ENCODE measurements around the gene BORCS5. TPM values are rescaled to one million over a fixed set of nuclear protein-coding genes. Genes with fewer than 3 reads are reported as not detected.

Gene BORCS5
- total RNA-seq, 1 donor = 6.9 TPM

DNA sequence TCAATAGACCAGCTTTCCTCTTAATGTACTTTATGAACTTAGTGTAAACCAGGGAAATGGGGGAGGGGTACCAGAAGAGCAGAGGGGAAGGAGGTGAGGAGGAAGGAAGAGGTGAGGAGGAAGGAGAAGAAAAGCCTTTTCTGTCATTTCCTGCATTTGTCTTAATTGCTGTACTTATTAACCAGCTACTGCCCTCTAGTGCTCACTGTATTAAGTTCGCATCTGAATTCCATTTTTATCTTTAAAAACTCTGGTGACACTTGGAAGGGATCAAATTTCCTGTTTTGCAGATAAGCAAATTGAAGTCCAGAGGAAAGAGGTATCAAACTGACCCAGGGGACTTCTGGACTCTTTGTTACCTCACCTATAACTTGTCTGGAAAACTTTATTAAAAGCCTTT is 29.1 kb upstream of the BORCS5 start:
- no peak overlapping the region for H3K4me3 ChIP-seq (ENCODE audit: low read depth, low read length)
- DNase-seq (ENCODE audit: low read depth) = peak; percentile 75
- TF ChIP-seq, protein P1, sequence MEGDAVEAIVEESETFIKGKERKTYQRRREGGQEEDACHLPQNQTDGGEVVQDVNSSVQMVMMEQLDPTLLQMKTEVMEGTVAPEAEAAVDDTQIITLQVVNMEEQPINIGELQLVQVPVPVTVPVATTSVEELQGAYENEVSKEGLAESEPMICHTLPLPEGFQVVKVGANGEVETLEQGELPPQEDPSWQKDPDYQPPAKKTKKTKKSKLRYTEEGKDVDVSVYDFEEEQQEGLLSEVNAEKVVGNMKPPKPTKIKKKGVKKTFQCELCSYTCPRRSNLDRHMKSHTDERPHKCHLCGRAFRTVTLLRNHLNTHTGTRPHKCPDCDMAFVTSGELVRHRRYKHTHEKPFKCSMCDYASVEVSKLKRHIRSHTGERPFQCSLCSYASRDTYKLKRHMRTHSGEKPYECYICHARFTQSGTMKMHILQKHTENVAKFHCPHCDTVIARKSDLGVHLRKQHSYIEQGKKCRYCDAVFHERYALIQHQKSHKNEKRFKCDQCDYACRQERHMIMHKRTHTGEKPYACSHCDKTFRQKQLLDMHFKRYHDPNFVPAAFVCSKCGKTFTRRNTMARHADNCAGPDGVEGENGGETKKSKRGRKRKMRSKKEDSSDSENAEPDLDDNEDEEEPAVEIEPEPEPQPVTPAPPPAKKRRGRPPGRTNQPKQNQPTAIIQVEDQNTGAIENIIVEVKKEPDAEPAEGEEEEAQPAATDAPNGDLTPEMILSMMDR (IDR thresholded peaks at IDR 0.05; ENCODE audit: insufficient read depth, low read depth, low read length) = peak; percentile 73

DNA sequence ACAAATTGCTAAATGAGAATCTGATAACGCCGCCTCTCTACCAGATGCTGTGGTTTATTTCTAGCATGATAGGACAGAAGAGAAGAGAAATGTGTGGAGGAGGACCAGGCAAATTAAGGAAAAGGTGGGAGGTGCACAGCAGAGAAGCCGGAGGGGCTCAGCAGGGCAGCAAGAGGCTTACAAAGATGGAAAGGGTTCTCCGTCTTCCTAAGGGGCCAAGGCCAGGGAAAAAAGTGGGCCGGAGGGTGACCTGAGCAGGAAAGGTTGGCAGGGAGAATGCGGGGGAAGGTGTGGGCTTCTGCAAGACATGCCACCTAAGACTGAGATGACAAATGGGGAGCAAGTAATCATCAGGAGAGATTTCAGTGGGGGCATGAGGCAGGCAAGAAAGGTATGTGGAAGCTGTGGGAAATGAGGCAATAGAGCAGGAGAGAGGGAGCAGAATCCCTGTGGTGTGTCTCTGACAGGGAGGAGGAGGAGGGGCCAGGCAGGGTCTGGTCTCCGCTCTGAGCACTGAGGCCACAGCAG is 25.6 kb upstream of the BORCS5 start:
- H3K4me3 ChIP-seq (ENCODE audit: low read depth, low read length) = no peak overlapping the region
- TF ChIP-seq, protein P1 (IDR thresholded peaks at IDR 0.05; ENCODE audit: insufficient read depth, low read depth, low read length) = no peak
- peak; percentile 59 for DNase-seq (ENCODE audit: low read depth)

DNA sequence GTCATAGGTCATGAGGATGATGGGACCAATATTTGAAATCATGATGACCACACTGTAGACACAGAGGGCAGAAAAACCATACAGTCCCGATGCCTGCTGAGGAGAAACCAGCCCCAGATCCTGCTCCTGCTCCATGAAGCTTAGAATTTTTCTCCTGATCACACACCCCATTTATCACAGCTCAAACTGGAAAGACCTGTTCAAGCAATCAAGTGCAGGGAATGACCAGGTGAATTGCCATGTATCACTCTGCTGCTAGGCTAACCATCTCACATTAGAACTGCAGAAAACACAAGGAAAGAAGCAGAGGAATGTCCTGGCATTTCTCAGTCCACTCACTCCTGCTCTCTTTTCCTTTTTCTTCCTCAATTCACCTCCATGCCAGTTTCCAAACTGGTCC is 25.0 kb upstream of the BORCS5 start:
- DNase-seq (ENCODE audit: low read depth) = no peak
- TF ChIP-seq, protein P1 (IDR thresholded peaks at IDR 0.05; ENCODE audit: insufficient read depth, low read depth, low read length) = no peak

DNA sequence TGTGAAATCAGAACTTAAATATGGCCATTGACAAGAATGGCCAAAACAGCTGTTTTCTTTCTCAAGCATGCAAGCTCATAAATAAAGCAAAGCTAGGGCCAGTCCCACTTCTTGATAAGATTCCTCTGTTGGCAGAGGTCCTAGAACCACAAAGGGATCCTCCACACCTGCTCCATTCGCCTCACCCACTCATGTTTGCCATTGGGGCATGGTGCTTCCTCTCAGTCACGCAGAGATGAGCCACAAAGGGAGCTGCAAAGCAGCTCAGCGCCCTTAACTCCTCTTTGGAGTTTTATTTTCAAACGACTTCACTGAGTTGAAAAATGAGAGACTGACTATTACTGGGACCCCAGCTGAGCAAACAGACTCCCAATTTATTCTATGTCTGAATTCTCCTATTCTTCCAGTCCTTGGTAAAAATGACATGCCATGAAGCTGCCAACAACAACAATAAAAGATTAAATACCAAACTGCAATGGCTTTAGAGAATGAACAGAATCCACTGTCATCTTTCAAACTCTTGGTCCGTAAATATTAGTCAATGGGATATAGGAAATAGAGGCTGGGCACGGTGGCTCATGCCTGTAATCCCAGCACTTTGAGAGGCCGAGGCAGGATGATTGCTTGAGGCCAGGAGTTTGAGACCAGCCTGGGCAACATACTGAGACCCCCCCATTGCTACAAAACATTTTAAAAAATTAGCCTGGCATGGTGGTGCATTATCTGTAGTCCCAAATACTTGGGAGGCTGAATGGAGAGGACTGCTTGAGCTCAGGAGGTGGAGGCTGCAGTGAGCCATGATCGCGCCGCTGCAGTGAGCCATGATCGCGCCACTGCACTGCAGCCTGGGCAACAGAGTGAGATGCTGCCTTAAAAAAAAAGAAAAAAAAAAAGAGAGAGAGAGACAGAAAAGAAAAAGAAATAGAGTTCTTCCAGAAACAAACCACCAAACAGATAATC is 23.2 kb upstream of the BORCS5 start:
- DNase-seq (ENCODE audit: low read depth) = peak; percentile 92
- TF ChIP-seq, protein P1 (IDR thresholded peaks at IDR 0.05; ENCODE audit: insufficient read depth, low read depth, low read length) = no peak
- H3K4me3 ChIP-seq (ENCODE audit: low read depth, low read length) = no peak overlapping the region

More for the DNA sequence above, 25.0 kb upstream of the BORCS5 start:
- H3K4me3 ChIP-seq (ENCODE audit: low read depth, low read length) = no peak overlapping the region

DNA sequence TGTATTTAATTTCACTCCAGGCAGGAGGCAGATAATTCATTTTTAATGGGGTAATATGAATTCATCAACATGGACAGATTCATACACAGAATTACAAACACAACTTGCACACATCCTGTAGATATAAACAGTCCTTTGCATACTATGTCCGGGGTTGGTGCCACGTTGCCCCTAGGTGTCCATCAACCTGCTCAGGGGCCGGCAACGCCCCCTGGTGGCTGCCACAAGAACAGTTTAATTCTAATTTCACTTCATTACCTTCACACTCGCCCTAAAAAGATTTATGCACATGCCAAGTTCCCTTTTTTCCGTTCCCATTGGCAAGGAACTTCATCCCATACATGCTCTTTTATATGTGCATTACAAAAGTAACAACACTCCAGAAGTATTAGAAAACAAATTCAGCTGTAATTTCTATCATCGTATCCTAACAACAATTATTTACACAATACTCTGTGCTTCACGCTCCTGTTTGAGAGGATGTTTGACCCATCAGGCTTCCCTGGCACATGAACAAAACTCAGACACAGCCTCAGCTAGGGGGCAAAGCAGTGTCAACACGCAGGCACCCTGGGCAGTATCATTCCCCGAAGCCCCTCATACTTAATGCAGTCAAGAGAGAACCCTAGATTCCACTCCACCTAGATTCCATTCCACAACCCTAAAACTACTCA is 22.4 kb upstream of the BORCS5 start:
- no peak overlapping the region for H3K4me3 ChIP-seq (ENCODE audit: low read depth, low read length)
- peak; percentile 61 for DNase-seq (ENCODE audit: low read depth)
- TF ChIP-seq, protein P1 (IDR thresholded peaks at IDR 0.05; ENCODE audit: insufficient read depth, low read depth, low read length) = peak; percentile 77

DNA sequence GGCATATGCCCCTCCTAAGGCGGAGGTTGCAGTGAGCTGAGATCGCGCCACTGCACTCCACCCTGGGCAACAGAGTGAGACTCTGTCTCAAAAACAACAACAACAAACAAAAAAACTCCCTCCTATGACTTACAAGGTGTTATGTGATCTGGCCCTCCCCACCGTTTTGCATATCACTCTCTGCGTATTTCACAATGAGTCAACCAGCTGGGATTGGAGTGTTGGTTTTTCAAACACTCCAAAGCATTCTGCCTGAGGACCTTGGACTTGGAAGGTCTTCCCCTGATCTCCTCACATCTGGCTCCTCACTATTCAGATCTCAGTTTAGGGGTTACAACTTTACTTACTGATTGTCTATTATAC is 20.8 kb upstream of the BORCS5 start:
- no peak overlapping the region for H3K4me3 ChIP-seq (ENCODE audit: low read depth, low read length)
- peak; percentile 64 for DNase-seq (ENCODE audit: low read depth)
- TF ChIP-seq, protein P1 (IDR thresholded peaks at IDR 0.05; ENCODE audit: insufficient read depth, low read depth, low read length) = no peak

All from fibroblast of villous mesenchyme (primary cell).